ENCODE data around the gene PID1. TPM values are rescaled to one million over a fixed set of nuclear protein-coding genes. Genes with fewer than 3 reads are reported as not detected.
"Not testable (repeated sequence)": the region's sequence is repeated elsewhere in the genome, so short reads cannot be mapped to it uniquely, and the experiment has no call there.

The PID1 gene
- total RNA-seq, 1 donor from 2014 or later: not detected

- Mint-ChIP-seq H3K4me3 (ENCODE audit: unreplicated experiment) (no peak overlapping the region), H3K9me3 (ENCODE audit: unreplicated experiment) (peaks cover 40% of the 10 kb centered on the region), H3K27ac (ENCODE audit: unreplicated experiment) (no peak overlapping the region), H3K27me3 (ENCODE audit: unreplicated experiment) (no peaks in the 10 kb centered on the region), H3K4me1 (ENCODE audit: unreplicated experiment) (no peaks in the 10 kb centered on the region), H3K36me3 (ENCODE audit: unreplicated experiment) (no peaks in the 10 kb centered on the region)
- no peak for DNase-seq (ENCODE audit: extremely low spot score, unreplicated experiment)
- no peak for TF ChIP-seq CTCF (IDR thresholded peaks at IDR 0.05)
Observed at GRCh38 chr2:229191413-229191812, 79.7 kb downstream of the PID1 start.

- H3K36me3 Mint-ChIP-seq (ENCODE audit: unreplicated experiment); H3K4me3 Mint-ChIP-seq (ENCODE audit: unreplicated experiment); H3K27ac Mint-ChIP-seq (ENCODE audit: unreplicated experiment); DNase-seq (ENCODE audit: extremely low spot score, unreplicated experiment); H3K27me3 Mint-ChIP-seq (ENCODE audit: unreplicated experiment); H3K4me1 Mint-ChIP-seq (ENCODE audit: unreplicated experiment): not testable (repeated sequence)
- peaks cover 51% of the 10 kb centered on the region for H3K9me3 Mint-ChIP-seq (ENCODE audit: unreplicated experiment)
Observed at GRCh38 chr2:229187123-229187522, 84.0 kb downstream of the PID1 start.

GRCh38 chr2:229181641-229182040 lies 89.4 kb downstream of the PID1 start:
- no peaks in the 10 kb centered on the region for H3K36me3 Mint-ChIP-seq (ENCODE audit: unreplicated experiment)
- no peak overlapping the region for H3K4me3 Mint-ChIP-seq (ENCODE audit: unreplicated experiment)
- TF ChIP-seq CTCF (IDR thresholded peaks at IDR 0.05): no peak
- peaks cover 61% of the 10 kb centered on the region for H3K9me3 Mint-ChIP-seq (ENCODE audit: unreplicated experiment)
- H3K4me1 Mint-ChIP-seq (ENCODE audit: unreplicated experiment): no peaks in the 10 kb centered on the region
- no peak for DNase-seq (ENCODE audit: extremely low spot score, unreplicated experiment)
- H3K27me3 Mint-ChIP-seq (ENCODE audit: unreplicated experiment): no peaks in the 10 kb centered on the region
- no peak overlapping the region for H3K27ac Mint-ChIP-seq (ENCODE audit: unreplicated experiment)

- no peak for TF ChIP-seq CTCF (IDR thresholded peaks at IDR 0.05)
- H3K4me1 Mint-ChIP-seq (ENCODE audit: unreplicated experiment): no peaks in the 10 kb centered on the region
- no peak for DNase-seq (ENCODE audit: extremely low spot score, unreplicated experiment)
- no peak overlapping the region for H3K27ac Mint-ChIP-seq (ENCODE audit: unreplicated experiment)
- peaks cover 70% of the 10 kb centered on the region for H3K9me3 Mint-ChIP-seq (ENCODE audit: unreplicated experiment)
- H3K36me3 Mint-ChIP-seq (ENCODE audit: unreplicated experiment): no peaks in the 10 kb centered on the region
- no peaks in the 10 kb centered on the region for H3K27me3 Mint-ChIP-seq (ENCODE audit: unreplicated experiment)
- no peak overlapping the region for H3K4me3 Mint-ChIP-seq (ENCODE audit: unreplicated experiment)
Observed at GRCh38 chr2:229180658-229181057, 90.4 kb downstream of the PID1 start.

GRCh38 chr2:229179628-229180027 lies 91.5 kb downstream of the PID1 start:
- no peaks in the 10 kb centered on the region for H3K36me3 Mint-ChIP-seq (ENCODE audit: unreplicated experiment)
- H3K27ac Mint-ChIP-seq (ENCODE audit: unreplicated experiment): no peak overlapping the region
- TF ChIP-seq CTCF (IDR thresholded peaks at IDR 0.05): no peak
- H3K4me1 Mint-ChIP-seq (ENCODE audit: unreplicated experiment): no peaks in the 10 kb centered on the region
- no peak for DNase-seq (ENCODE audit: extremely low spot score, unreplicated experiment)
- H3K4me3 Mint-ChIP-seq (ENCODE audit: unreplicated experiment): no peak overlapping the region
- H3K9me3 Mint-ChIP-seq (ENCODE audit: unreplicated experiment): peaks cover 66% of the 10 kb centered on the region
- no peaks in the 10 kb centered on the region for H3K27me3 Mint-ChIP-seq (ENCODE audit: unreplicated experiment)

- no peaks in the 10 kb centered on the region for H3K27me3 Mint-ChIP-seq (ENCODE audit: unreplicated experiment)
- H3K4me1 Mint-ChIP-seq (ENCODE audit: unreplicated experiment): no peaks in the 10 kb centered on the region
- no peak overlapping the region for H3K4me3 Mint-ChIP-seq (ENCODE audit: unreplicated experiment)
- H3K27ac Mint-ChIP-seq (ENCODE audit: unreplicated experiment): no peak overlapping the region
- DNase-seq (ENCODE audit: extremely low spot score, unreplicated experiment): no peak
- H3K36me3 Mint-ChIP-seq (ENCODE audit: unreplicated experiment): no peaks in the 10 kb centered on the region
- TF ChIP-seq CTCF (IDR thresholded peaks at IDR 0.05): no peak
- peaks cover 66% of the 10 kb centered on the region for H3K9me3 Mint-ChIP-seq (ENCODE audit: unreplicated experiment)
Observed at GRCh38 chr2:229178706-229179105, 92.4 kb downstream of the PID1 start.
